Diencephalon (tissue), 1 donor: ENCODE measurements around the gene KIRREL3. TPM values are rescaled to one million over a fixed set of nuclear protein-coding genes. Genes with fewer than 3 reads are reported as not detected.

Source experiments
- small RNA-seq: library from RNA; depleted of rRNA; stranded (forward); fragments of <200 nt; gene quantifications from one replicate; pipeline ENCODE3, GENCODE V24; 2014
- total RNA-seq: library from RNA; depleted of rRNA; stranded (reverse); fragments of >200 nt; gene quantifications from one replicate; pipeline ENCODE4 v1.2.3, GENCODE V29; 2014

The KIRREL3 gene
- total RNA-seq = 30.0 TPM

DNA sequence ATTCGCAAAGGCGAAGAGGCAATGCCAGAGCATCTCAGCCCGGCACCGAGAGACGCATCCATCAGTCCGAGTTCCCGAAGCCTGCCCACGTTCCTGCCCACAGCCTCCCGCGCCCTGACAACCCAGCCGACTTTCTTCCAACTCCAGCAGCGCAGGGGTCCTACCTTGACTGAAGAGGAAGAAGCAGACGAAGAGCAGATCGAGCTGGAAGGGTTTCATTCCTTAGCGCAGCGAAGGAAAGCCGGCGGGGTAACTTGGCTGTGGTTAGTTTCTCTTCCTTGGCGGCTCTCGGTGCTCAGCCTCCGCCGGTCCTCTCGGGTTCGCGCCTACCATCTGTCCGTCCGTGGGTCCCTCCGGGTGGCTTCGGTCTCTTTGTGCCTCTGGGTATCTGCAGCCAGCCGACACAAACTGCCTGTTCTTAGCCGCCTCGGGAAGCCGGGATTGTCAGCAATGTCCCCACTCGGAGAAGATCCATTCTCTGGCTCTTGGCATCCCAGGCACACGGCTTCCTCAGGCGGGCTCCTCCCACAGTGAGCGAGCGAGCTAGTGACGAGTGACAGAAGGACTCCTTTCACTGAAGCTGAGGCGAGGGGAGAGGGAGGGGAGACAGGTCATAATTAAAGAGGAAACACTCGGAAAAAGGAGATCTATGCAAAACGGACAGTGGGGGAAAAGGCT is at the start of gene KIRREL3:
Gene KIRREL3 (minus strand): TSS at position 480 of the 678 bp plus-strand sequence.

Small RNA genes within 50 kb of the gene (small RNA-seq; reads per million reads assigned to genes)
- gene AP001318.3 = not detected
- gene MIR3167 = 0.18 reads per million
